K562 (cell line): Measurements from ENCODE around the gene OSGEPL1.

Source experiments
- ARHGAP35 ChIP-seq: fragments of 450-650 bp; IDR thresholded peaks from 2 replicates; pipeline ENCODE4 v1.6.1; 2018; ENCODE audit not compliant: partially characterized antibody
- CTCF ChIP-seq, 3 experiments: IDR thresholded peaks in 2 of 3; conservative IDR thresholded peaks in 1 of 3; 2 replicates each; pipeline ENCODE4 v1.5.1; 2011 to 2012; ENCODE audit warnings: low read length in 3 of 3, mild to moderate bottlenecking in 3 of 3, control low read depth in 2 of 3, improper control_type of control experiment in 1 of 3, inconsistent platforms in 1 of 3, low read depth in 1 of 3, mixed read lengths in 1 of 3, moderate library complexity in 1 of 3; ENCODE audit not compliant: insufficient read depth in 2 of 3
- EP300 ChIP-seq: IDR thresholded peaks from 2 replicates; pipeline ENCODE4 v1.6.1; 2012; ENCODE audit warnings: low read length, improper control_type of control experiment
- MAX ChIP-seq: sonication (generic); formaldehyde crosslinking; IDR thresholded peaks from 2 replicates; pipeline ENCODE4 v1.9.0; 2022; ENCODE audit warnings: mild to moderate bottlenecking, missing genetic modification reagents
- POLR2G ChIP-seq: fragments of 200-400 bp; formaldehyde crosslinking; IDR thresholded peaks from 2 replicates; pipeline ENCODE4 v1.6.1; 2017; ENCODE audit warnings: low read depth, mild to moderate bottlenecking, antibody characterized with exemption, low read length, moderate library complexity
- ZFX ChIP-seq: sonication (generic); formaldehyde crosslinking; IDR thresholded peaks from 2 replicates; pipeline ENCODE4 v1.8.0; 2022; ENCODE audit warnings: mild to moderate bottlenecking, missing genetic modification reagents, moderate library complexity
- ZNF707 ChIP-seq: fragments of 250-450 bp; sonication (Bioruptor Pico); conservative IDR thresholded peaks from 2 replicates; pipeline ENCODE4 v1.8.0; 2022; ENCODE audit warnings: inconsistent platforms, mild to moderate bottlenecking, moderate library complexity
- TF ChIP-seq, protein P1 (sequence below): sonication (generic); formaldehyde crosslinking; IDR thresholded peaks from 2 replicates; pipeline ENCODE4 v1.8.1; 2023; ENCODE audit warnings: mild to moderate bottlenecking, missing genetic modification reagents

- TF ChIP-seq MAX (CRISPR knock-in tag): peak; percentile 81
- no peak for TF ChIP-seq ZNF707 (CRISPR knock-in tag)
- TF ChIP-seq ZFX (CRISPR knock-in tag): peak; percentile 96
- TF ChIP-seq EP300: no peak
- TF ChIP-seq CTCF (IDR thresholded peaks at IDR 0.05 in 2 of 3, conservative IDR thresholded peaks at IDR 0.05 in 1 of 3; ENCODE audit: insufficient read depth in 2 of 3, low read depth in 1 of 3, low read length in 3 of 3): no peak
- no peak for TF ChIP-seq ARHGAP35
- TF ChIP-seq, protein P1, sequence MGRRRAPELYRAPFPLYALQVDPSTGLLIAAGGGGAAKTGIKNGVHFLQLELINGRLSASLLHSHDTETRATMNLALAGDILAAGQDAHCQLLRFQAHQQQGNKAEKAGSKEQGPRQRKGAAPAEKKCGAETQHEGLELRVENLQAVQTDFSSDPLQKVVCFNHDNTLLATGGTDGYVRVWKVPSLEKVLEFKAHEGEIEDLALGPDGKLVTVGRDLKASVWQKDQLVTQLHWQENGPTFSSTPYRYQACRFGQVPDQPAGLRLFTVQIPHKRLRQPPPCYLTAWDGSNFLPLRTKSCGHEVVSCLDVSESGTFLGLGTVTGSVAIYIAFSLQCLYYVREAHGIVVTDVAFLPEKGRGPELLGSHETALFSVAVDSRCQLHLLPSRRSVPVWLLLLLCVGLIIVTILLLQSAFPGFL (CRISPR knock-in tag): 0 out of 2 replicates have a peak, but pooled peaks have one; percentile 34
- peak; percentile 98 for TF ChIP-seq POLR2G
Observed at GRCh38 chr2:189783927-189784867, 21.6 kb upstream of the OSGEPL1 start, which contains the start of the genes ORMDL1 and PMS1.
